Activated B cell treated with CpG ODN at 0.5 μM for 24 hours (primary cell): Measurements from ENCODE around the gene SYTL5. TPM values are rescaled to one million over a fixed set of nuclear protein-coding genes. Genes with fewer than 3 reads are reported as not detected.

Source experiments
- ATAC-seq: fragments of 200-7000 bp; cut with Tn5 transposase; one replicate; pipeline ENCODE4 v1.10.0; 2021; ENCODE audit warnings: low read depth, mild to moderate bottlenecking, moderate library complexity
- CTCF ChIA-PET: fragments of 350-600 bp; sonication (Branson Sonifier 250); formaldehyde crosslinking; loops from one replicate; lab custom pipeline; 2021; ENCODE audit warnings: antibody characterized with exemption; lab: Charles Lee
- POLR2A ChIA-PET: fragments of 350-600 bp; sonication (Branson Sonifier 250); formaldehyde crosslinking; loops from one replicate; lab custom pipeline; 2021; ENCODE audit warnings: antibody characterized with exemption; lab: Charles Lee
- DNase-seq: peaks from one replicate; pipeline ENCODE4 v3.0.0; 2022
- H3K27ac Mint-ChIP-seq: one replicate; pipeline ENCODE4 v1.8.0; 2020; ENCODE audit warnings: mixed read lengths
- H3K27me3 Mint-ChIP-seq: one replicate; pipeline ENCODE4 v1.8.0; 2021; ENCODE audit warnings: mixed read lengths
- H3K36me3 Mint-ChIP-seq: one replicate; pipeline ENCODE4 v1.8.0; 2021; ENCODE audit warnings: low read depth, mixed read lengths
- H3K4me1 Mint-ChIP-seq: one replicate; pipeline ENCODE4 v1.8.0; 2021; ENCODE audit warnings: mixed read lengths
- H3K4me3 Mint-ChIP-seq: one replicate; pipeline ENCODE4 v1.8.0; 2020; ENCODE audit warnings: mild to moderate bottlenecking, mixed read lengths
- H3K9me3 Mint-ChIP-seq: one replicate; pipeline ENCODE4 v1.8.0; 2020; ENCODE audit warnings: mixed read lengths
- CTCF ChIP-seq: fragments of 200-600 bp; IDR thresholded peaks from one replicate; pipeline ENCODE4 v1.8.0; 2022; ENCODE audit warnings: antibody characterized with exemption, mild to moderate bottlenecking
- intact Hi-C: fragments of 100-400 bp; cut with micrococcal nuclease; formaldehyde crosslinking; loops from one replicate; pipeline ENCODE4 v1.15.1; 2024
- total RNA-seq: library from RNA; stranded (reverse); gene quantifications from 2 replicates; pipeline ENCODE4 v1.2.3, GENCODE V29; 2022

Gene SYTL5
- total RNA-seq, 1 donor from 2014 or later: not detected

DNA sequence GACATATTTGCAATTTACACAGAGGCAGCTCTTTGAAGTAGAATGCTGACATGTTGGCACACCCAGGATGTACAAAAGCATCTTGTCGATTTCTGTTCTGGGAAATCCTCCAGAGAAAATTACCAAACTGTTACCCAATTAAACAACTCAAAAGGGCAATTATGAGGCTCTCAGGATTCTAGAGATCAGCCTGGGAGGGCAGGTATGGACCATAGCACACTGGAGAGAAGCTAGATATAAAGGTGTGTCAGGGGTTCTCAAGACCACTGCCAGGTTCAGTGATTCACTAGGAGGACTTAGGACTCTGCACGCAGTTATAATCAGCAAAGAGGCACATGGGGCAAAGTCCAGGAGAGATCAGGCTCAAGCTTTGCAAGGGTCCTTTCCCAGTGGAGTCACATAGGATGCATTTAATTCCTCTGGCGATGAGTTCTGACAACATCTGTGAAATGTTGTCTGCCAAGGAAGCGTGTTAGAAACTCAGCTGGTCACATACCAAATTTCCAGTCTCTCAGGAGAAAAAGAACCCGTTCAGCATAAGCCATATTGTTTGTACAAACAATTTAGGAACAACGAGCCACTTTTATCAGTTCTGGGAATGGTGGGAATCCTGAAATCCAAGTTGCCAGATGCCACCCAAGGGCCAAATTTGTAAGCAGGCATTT, 100.8 kb downstream of the SYTL5 start:
- Mint-ChIP-seq H3K4me3 (no peak overlapping the region), H3K27ac (no peak overlapping the region), H3K9me3 (no peaks in the 10 kb centered on the region), H3K36me3 (no peaks in the 10 kb centered on the region), H3K4me1 (peaks cover 2% of the 10 kb centered on the region), H3K27me3 (peaks cover 1% of the 10 kb centered on the region)
- ChIA-PET POLR2A (no interaction called here), CTCF (no interaction called here)
- intact Hi-C loops: no loop called here
- ATAC-seq (no peak), DNase-seq (no peak)
- TF ChIP-seq CTCF: no peak

DNA sequence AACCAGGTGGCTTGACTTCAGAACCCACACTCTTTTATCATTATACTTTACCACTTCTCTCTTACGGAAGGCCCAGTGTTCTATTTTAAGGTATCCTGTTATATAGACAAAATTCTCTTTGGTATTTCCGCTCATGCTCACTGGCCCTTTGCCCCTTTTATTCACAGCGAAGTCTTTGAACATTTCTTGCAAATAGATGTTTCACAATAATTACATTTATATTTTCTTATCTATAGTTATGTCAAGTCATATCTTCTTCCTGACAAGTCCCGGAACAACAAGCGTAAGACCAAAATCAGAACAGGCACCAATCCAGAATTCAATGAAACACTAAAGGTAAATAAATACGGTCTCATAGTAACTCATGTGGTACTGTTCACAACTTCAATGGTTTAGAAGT, 102.0 kb downstream of the SYTL5 start:
- ATAC-seq: no peak
- no peak overlapping the region for H3K27ac Mint-ChIP-seq
- no peak for TF ChIP-seq CTCF
- intact Hi-C loops: loop anchor here (1.0 kb wide), 1 partner anchor 25 kb away; no protein-coding TSS in a partner anchor
- peaks cover 2% of the 10 kb centered on the region for H3K4me1 Mint-ChIP-seq
- H3K9me3 Mint-ChIP-seq: no peaks in the 10 kb centered on the region
- ChIA-PET POLR2A (no interaction called here), CTCF (no interaction called here)
- H3K27me3 Mint-ChIP-seq: peaks cover 1% of the 10 kb centered on the region
- no peaks in the 10 kb centered on the region for H3K36me3 Mint-ChIP-seq
- no peak overlapping the region for H3K4me3 Mint-ChIP-seq
- DNase-seq: no peak

- H3K4me3 Mint-ChIP-seq: no peak overlapping the region
- no peak overlapping the region for H3K27ac Mint-ChIP-seq
- H3K36me3 Mint-ChIP-seq: no peaks in the 10 kb centered on the region
- peaks cover 1% of the 10 kb centered on the region for H3K27me3 Mint-ChIP-seq
- POLR2A ChIA-PET: no interaction called here
- CTCF ChIA-PET: no interaction called here
- intact Hi-C loops: no loop called here
- H3K9me3 Mint-ChIP-seq: no peaks in the 10 kb centered on the region
- no peak for ATAC-seq
- no peak for DNase-seq
- H3K4me1 Mint-ChIP-seq: no peaks in the 10 kb centered on the region
- TF ChIP-seq CTCF: no peak
Observed at GRCh38 chrX:38109042-38109898, 102.9 kb downstream of the SYTL5 start.

DNA sequence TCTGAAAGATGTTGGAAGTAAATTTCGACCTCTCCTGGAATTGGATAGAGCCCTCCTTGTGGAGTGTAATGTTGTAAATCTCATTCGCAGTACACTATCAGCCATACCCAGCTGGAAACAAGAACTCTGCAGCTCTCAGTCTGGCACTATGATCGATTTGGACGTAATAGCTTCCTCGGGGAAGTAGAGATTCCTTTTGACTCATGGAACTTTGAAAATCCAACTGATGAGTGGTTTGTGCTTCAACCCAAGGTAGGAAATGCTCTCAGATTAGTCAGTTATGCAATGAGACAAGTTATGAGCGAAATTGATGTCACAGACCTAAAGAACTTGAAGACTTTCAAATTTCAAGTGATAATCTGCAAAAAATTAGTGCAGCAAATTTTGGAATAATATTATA, 103.9 kb downstream of the SYTL5 start:
- H3K36me3 Mint-ChIP-seq: no peaks in the 10 kb centered on the region
- ChIA-PET POLR2A (no interaction called here), CTCF (no interaction called here)
- H3K4me1 Mint-ChIP-seq: no peaks in the 10 kb centered on the region
- ATAC-seq: no peak
- no peak overlapping the region for H3K4me3 Mint-ChIP-seq
- peaks cover 1% of the 10 kb centered on the region for H3K27me3 Mint-ChIP-seq
- no peak overlapping the region for H3K27ac Mint-ChIP-seq
- no peak for TF ChIP-seq CTCF
- no peak for DNase-seq
- intact Hi-C loops: no loop called here
- no peaks in the 10 kb centered on the region for H3K9me3 Mint-ChIP-seq

DNA sequence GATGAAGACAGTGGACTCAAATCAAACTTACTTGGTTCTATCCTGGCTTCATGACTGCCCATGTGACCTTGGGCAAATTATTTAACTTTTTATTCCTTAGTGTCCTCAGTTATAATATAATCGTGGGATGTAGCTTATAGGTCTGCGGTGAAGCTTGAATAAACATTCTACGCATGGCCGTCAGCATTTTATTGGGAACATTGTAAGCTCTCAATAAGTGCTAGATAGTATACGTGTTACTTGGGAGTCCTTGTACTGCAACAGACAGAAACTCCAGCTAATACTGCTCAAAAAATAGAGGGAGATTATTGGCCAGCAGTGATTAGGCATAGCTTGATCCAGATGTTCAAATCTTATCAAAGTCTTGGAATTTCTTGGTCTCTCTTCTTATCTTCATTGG, 104.8 kb downstream of the SYTL5 start:
- ChIA-PET CTCF (no interaction called here), POLR2A (no interaction called here)
- Mint-ChIP-seq H3K27me3 (peaks cover 1% of the 10 kb centered on the region), H3K36me3 (no peaks in the 10 kb centered on the region), H3K9me3 (no peaks in the 10 kb centered on the region), H3K27ac (no peak overlapping the region), H3K4me1 (no peaks in the 10 kb centered on the region), H3K4me3 (no peak overlapping the region)
- intact Hi-C loops: no loop called here
- ATAC-seq: no peak
- TF ChIP-seq CTCF: no peak
- DNase-seq: no peak
